Stomach (tissue), 4 donors: Measurements from ENCODE around the gene SNRNP25.
A peak's percentile ranks its signal among the peaks of the same experiment; 100 is the strongest.

ENCODE experiments used
- EP300 ChIP-seq: sonication (generic); formaldehyde crosslinking; IDR thresholded peaks from one replicate; pipeline ENCODE4 v1.6.1; 2017; ENCODE audit warnings: antibody characterized with exemption
- POLR2A ChIP-seq, 4 donors: fragments of 450-650 bp; IDR thresholded peaks; one replicate each; pipeline ENCODE4 v1.6.1; 2016; ENCODE audit warnings: antibody characterized with exemption in 4 of 4, control low read depth in 2 of 4, mild to moderate bottlenecking in 1 of 4, moderate library complexity in 1 of 4
- POLR2AphosphoS5 ChIP-seq, 3 donors: sonication (generic); formaldehyde crosslinking; IDR thresholded peaks; one replicate each; pipeline ENCODE4 v1.6.1; 2016; ENCODE audit warnings: antibody characterized with exemption in 3 of 3
- TF ChIP-seq, protein P1 (sequence below), 7 experiments: fragments of 450-650 bp in 4 of 7; fragments of 200-600 bp in 3 of 7; sonication (generic) in 3 of 7; IDR thresholded peaks; one replicate each; pipeline ENCODE4 v1.5.1; 2016 to 2019; ENCODE audit warnings: antibody characterized with exemption in 7 of 7, control low read depth in 2 of 7, mild to moderate bottlenecking in 1 of 7

GRCh38 chr16:106623-107324 is 53.1 kb downstream of the SNRNP25 start:
- TF ChIP-seq POLR2A (IDR thresholded peaks at IDR 0.05) (no peak), EP300 (no peak), POLR2AphosphoS5 (IDR thresholded peaks at IDR 0.05) (peak in 1 of 3 donors; percentile 63)
- TF ChIP-seq, protein P1, sequence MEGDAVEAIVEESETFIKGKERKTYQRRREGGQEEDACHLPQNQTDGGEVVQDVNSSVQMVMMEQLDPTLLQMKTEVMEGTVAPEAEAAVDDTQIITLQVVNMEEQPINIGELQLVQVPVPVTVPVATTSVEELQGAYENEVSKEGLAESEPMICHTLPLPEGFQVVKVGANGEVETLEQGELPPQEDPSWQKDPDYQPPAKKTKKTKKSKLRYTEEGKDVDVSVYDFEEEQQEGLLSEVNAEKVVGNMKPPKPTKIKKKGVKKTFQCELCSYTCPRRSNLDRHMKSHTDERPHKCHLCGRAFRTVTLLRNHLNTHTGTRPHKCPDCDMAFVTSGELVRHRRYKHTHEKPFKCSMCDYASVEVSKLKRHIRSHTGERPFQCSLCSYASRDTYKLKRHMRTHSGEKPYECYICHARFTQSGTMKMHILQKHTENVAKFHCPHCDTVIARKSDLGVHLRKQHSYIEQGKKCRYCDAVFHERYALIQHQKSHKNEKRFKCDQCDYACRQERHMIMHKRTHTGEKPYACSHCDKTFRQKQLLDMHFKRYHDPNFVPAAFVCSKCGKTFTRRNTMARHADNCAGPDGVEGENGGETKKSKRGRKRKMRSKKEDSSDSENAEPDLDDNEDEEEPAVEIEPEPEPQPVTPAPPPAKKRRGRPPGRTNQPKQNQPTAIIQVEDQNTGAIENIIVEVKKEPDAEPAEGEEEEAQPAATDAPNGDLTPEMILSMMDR (IDR thresholded peaks at IDR 0.05) = peak in 5 of 7 experiments; percentile 59 to 83 (median 70)
